Neural progenitor cell (in vitro differentiated cells): ENCODE results near the gene MNT. TPM values are rescaled to one million over a fixed set of nuclear protein-coding genes. Genes with fewer than 3 reads are reported as not detected.
A peak's percentile ranks its signal among the peaks of the same experiment; 100 is the strongest.

ENCODE experiments used
- DNase-seq: peaks from one replicate; pipeline ENCODE4 v3.0.0-alpha.2; 2016; ENCODE audit warnings: low spot score
- H2AFZ ChIP-seq: fragments of 200-600 bp; sonication (generic); replicated peaks from 2 replicates; pipeline ENCODE4 v1.6.1; 2016; ENCODE audit warnings: antibody characterized with exemption
- H3F3A ChIP-seq: fragments of 200-600 bp; sonication (generic); 2 replicates; pipeline ENCODE4 v1.6.1; 2016; ENCODE audit warnings: antibody characterized with exemption, low read depth
- H3K27ac ChIP-seq: fragments of 200-600 bp; sonication (generic); 2 replicates; pipeline ENCODE4 v1.5.1; 2016; ENCODE audit warnings: mild to moderate bottlenecking
- H3K27me3 ChIP-seq: fragments of 200-600 bp; sonication (generic); 2 replicates; pipeline ENCODE4 v1.6.1; 2016; ENCODE audit warnings: mild to moderate bottlenecking, moderate library complexity
- H3K36me3 ChIP-seq: fragments of 200-600 bp; sonication (generic); 2 replicates; pipeline ENCODE4 v1.5.1; 2016
- H3K4me1 ChIP-seq: fragments of 200-600 bp; sonication (generic); 2 replicates; pipeline ENCODE4 v1.6.1; 2016; ENCODE audit warnings: mixed run types
- H3K4me2 ChIP-seq: fragments of 200-600 bp; sonication (generic); 2 replicates; pipeline ENCODE4 v1.6.1; 2016
- H3K4me3 ChIP-seq: fragments of 200-600 bp; sonication (generic); 2 replicates; pipeline ENCODE4 v1.5.1; 2016
- H3K79me2 ChIP-seq: fragments of 200-600 bp; sonication (generic); 2 replicates; pipeline ENCODE4 v1.6.1; 2016; ENCODE audit warnings: low read depth
- H3K9ac ChIP-seq: fragments of 200-600 bp; sonication (generic); 2 replicates; pipeline ENCODE4 v1.6.1; 2016
- H3K9me3 ChIP-seq: fragments of 200-600 bp; sonication (generic); 2 replicates; pipeline ENCODE4 v1.5.1; 2016; ENCODE audit warnings: low read depth
- H4K20me1 ChIP-seq: fragments of 200-600 bp; sonication (generic); 2 replicates; pipeline ENCODE4 v1.6.1; 2016; ENCODE audit warnings: low read depth
- H3K27ac Mint-ChIP-seq: 3 replicates; pipeline ENCODE4 v1.8.0; 2021; ENCODE audit warnings: mixed read lengths
- H3K27me3 Mint-ChIP-seq: 2 replicates; pipeline ENCODE4 v1.8.0; 2022; ENCODE audit warnings: low read depth, mild to moderate bottlenecking, inconsistent platforms, moderate library complexity, mixed read lengths; ENCODE audit not compliant: insufficient read depth
- H3K36me3 Mint-ChIP-seq: 3 replicates; pipeline ENCODE4 v1.8.0; 2021; ENCODE audit warnings: mixed read lengths
- H3K4me1 Mint-ChIP-seq: 3 replicates; pipeline ENCODE4 v1.8.0; 2021; ENCODE audit warnings: mixed read lengths
- H3K4me3 Mint-ChIP-seq: 3 replicates; pipeline ENCODE4 v1.8.0; 2021; ENCODE audit warnings: mild to moderate bottlenecking, moderate library complexity, mixed read lengths
- H3K9me3 Mint-ChIP-seq: 3 replicates; pipeline ENCODE4 v1.8.0; 2020; ENCODE audit warnings: mixed read lengths
- EZH2 ChIP-seq: fragments of 200-600 bp; sonication (generic); IDR thresholded peaks from 2 replicates; pipeline ENCODE4 v1.6.1; 2017; ENCODE audit warnings: antibody characterized with exemption, mild to moderate bottlenecking, moderate library complexity
- EZH2phosphoT487 ChIP-seq: fragments of 200-600 bp; sonication (generic); IDR thresholded peaks from 2 replicates; pipeline ENCODE4 v1.6.1; 2017; ENCODE audit warnings: antibody characterized with exemption
- total RNA-seq: library from RNA; depleted of rRNA; stranded (reverse); fragments of >200 nt; gene quantifications from 2 replicates; pipeline ENCODE4 v1.2.3, GENCODE V29; 2015; ENCODE audit warnings: low replicate concordance
- TF ChIP-seq, protein P1 (sequence below): fragments of 200-600 bp; sonication (generic); IDR thresholded peaks from 2 replicates; pipeline ENCODE4 v1.5.1; 2017; ENCODE audit warnings: antibody characterized with exemption, mild to moderate bottlenecking

The MNT gene
- total RNA-seq, 1 donor from 2014 or later = 2.2 TPM

DNA sequence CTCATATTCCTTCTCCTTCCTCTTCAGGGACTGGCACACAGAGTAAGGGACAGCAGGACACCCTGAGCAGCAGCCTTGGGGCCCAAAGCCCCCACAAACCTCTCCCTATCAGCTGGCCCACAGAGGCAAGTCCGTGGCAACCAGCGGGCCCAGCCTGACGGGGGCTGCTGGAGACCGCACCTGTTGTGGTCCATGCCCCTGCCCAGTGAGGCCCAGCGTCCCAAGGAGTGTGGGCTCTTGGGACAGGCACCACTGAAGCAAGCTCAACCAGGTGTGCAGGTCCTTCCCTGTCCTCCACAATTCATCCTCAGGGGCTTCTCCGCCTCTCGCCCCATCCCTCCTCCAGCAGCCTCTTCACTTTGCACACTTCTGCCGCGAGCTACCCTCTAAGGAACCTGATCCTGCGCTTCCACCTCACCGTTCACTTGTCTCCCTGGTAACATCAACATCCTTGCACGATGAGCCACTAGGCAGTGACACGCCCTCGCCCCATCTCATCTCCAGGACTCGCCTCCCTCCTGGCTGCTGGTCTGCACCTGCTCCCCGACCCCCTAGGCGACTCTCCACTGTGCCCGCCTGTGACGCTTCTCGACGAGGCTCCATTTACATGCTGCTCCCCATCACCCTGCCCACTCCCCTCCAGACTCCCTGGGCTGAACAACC, 12.7 kb downstream of the MNT start:
- Histone ChIP-seq H3K9ac (no peak overlapping the region), H3K27me3 (no peaks in the 10 kb centered on the region), H3K4me3 (no peak overlapping the region), H3K4me1 (peaks cover 19% of the 10 kb centered on the region), H3K79me2 (peaks cover 17% of the 10 kb centered on the region), H3F3A (peaks cover 31% of the 10 kb centered on the region), H3K4me2 (no peak overlapping the region), H3K36me3 (no peaks in the 10 kb centered on the region), H4K20me1 (peaks cover 32% of the 10 kb centered on the region), H2AFZ (no peak overlapping the region), H3K27ac (no peak overlapping the region), H3K9me3 (no peaks in the 10 kb centered on the region)
- no peak for DNase-seq
- H3K4me3 Mint-ChIP-seq = peak overlapping the region; percentile 7
- peaks cover 10% of the 10 kb centered on the region for H3K36me3 Mint-ChIP-seq
- H3K9me3 Mint-ChIP-seq = no peaks in the 10 kb centered on the region
- TF ChIP-seq, protein P1, sequence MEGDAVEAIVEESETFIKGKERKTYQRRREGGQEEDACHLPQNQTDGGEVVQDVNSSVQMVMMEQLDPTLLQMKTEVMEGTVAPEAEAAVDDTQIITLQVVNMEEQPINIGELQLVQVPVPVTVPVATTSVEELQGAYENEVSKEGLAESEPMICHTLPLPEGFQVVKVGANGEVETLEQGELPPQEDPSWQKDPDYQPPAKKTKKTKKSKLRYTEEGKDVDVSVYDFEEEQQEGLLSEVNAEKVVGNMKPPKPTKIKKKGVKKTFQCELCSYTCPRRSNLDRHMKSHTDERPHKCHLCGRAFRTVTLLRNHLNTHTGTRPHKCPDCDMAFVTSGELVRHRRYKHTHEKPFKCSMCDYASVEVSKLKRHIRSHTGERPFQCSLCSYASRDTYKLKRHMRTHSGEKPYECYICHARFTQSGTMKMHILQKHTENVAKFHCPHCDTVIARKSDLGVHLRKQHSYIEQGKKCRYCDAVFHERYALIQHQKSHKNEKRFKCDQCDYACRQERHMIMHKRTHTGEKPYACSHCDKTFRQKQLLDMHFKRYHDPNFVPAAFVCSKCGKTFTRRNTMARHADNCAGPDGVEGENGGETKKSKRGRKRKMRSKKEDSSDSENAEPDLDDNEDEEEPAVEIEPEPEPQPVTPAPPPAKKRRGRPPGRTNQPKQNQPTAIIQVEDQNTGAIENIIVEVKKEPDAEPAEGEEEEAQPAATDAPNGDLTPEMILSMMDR = no peak
- TF ChIP-seq EZH2 (no peak), EZH2phosphoT487 (no peak)
- peak overlapping the region; percentile 58 for H3K27ac Mint-ChIP-seq
- H3K27me3 Mint-ChIP-seq = peaks cover 10% of the 10 kb centered on the region
- peaks cover 72% of the 10 kb centered on the region for H3K4me1 Mint-ChIP-seq

DNA sequence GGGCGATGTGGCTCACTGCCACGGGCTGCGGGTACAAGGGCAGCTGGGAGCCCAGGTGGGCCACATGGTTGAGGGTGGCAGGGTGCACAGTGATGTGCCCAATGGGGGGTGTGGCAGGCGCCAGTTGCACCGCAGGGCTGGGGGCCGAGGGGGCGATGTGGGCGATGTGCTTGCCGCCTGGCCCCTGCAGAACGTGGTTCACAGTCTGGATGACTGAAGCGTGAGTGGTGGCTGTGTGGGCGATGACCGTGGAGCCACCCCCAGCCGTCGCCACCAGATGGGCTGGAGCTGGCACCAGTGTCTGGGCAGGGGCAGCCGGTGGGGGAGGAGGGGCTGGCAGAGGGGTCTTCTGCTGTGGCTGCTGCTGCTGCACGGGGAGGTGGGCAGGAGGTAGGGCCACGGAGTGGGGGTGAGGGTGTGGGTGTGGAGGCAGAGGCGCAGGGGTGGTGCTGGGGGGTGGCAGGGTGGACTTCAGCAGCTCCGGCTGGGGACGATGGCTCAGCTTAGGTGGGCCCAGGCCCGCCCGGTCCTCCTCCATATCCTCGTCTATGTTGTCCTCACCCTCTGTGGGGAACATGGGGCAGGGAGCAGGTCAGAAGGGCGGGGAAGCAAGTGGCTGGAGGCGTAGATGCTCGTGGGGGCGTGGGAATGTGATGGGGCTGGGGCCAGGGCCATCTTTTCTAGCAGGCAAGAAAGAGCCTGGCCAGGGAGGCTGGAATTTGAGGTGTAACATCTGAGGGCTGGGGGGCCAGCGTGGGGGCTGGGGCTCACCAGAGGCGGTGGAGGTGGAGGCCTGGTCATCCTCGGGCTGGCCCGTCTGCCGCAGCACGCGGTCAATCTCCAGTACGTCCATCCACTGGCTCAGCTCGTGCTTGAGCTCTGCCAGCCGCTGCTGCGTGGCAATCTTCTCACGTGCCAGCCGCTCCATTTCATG, 13.5 kb downstream of the MNT start:
- peaks cover 17% of the 10 kb centered on the region for H3K79me2 ChIP-seq
- H3K27me3 ChIP-seq = no peaks in the 10 kb centered on the region
- H3F3A ChIP-seq = peaks cover 27% of the 10 kb centered on the region
- no peak overlapping the region for H3K4me3 ChIP-seq
- no peak overlapping the region for H2AFZ ChIP-seq
- no peaks in the 10 kb centered on the region for H3K9me3 Mint-ChIP-seq
- H3K27me3 Mint-ChIP-seq = peaks cover 9% of the 10 kb centered on the region
- no peaks in the 10 kb centered on the region for H3K36me3 ChIP-seq
- DNase-seq = no peak
- peaks cover 19% of the 10 kb centered on the region for H3K4me1 ChIP-seq
- H3K9ac ChIP-seq = no peak overlapping the region
- H3K27ac Mint-ChIP-seq = no peak overlapping the region
- H3K4me2 ChIP-seq = no peak overlapping the region
- peaks cover 32% of the 10 kb centered on the region for H4K20me1 ChIP-seq
- no peak overlapping the region for H3K27ac ChIP-seq
- H3K9me3 ChIP-seq = no peaks in the 10 kb centered on the region
- TF ChIP-seq EZH2 = no peak
- TF ChIP-seq, protein P1 = no peak
- no peak for TF ChIP-seq EZH2phosphoT487
- H3K4me3 Mint-ChIP-seq = no peak overlapping the region
- H3K36me3 Mint-ChIP-seq = peaks cover 10% of the 10 kb centered on the region
- peaks cover 77% of the 10 kb centered on the region for H3K4me1 Mint-ChIP-seq

DNA sequence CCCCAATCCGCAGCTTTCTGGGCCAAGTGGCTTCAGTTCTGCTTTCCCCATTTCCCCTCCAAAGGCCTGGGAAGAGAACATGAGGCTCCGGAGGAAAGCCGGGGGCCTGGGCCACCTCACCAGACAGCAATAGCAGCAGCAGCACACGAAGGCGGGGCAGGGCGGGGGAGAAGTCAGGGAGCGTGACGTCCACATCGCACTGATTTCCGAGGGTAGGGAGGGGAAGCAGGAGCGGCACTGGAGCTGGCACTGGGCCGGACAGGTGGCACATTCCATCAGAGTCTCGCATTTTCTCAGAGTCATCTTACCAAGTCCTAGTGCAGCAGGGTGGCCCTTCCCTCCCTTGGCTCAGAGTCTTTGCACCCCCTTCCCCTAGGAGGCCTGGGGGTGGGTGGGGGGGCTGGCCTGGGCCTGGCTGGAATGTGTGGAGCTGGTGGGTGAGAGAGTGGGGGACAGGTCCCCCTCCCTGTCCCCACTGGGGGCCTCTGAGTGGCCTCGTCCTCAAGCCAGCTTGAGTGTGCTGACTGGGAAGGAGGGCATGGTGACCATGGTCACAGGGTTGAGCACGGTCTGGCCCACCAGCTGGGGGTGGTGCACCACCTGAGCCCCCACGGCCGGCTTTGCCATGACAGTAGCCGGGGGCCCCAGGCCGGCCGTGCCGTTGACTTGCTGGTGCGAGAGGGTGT, 14.3 kb downstream of the MNT start:
- Histone ChIP-seq H3F3A (peaks cover 21% of the 10 kb centered on the region), H2AFZ (no peak overlapping the region), H3K27ac (no peak overlapping the region), H4K20me1 (peaks cover 23% of the 10 kb centered on the region), H3K4me3 (no peak overlapping the region), H3K4me2 (no peak overlapping the region), H3K36me3 (no peaks in the 10 kb centered on the region), H3K9me3 (no peaks in the 10 kb centered on the region), H3K79me2 (peaks cover 9% of the 10 kb centered on the region), H3K4me1 (peaks cover 11% of the 10 kb centered on the region), H3K9ac (no peak overlapping the region), H3K27me3 (no peaks in the 10 kb centered on the region)
- Mint-ChIP-seq H3K4me1 (peaks cover 69% of the 10 kb centered on the region), H3K27ac (no peak overlapping the region), H3K4me3 (no peak overlapping the region), H3K27me3 (peaks cover 6% of the 10 kb centered on the region), H3K36me3 (peaks cover 10% of the 10 kb centered on the region), H3K9me3 (no peaks in the 10 kb centered on the region)
- DNase-seq = no peak
- TF ChIP-seq, protein P1 = no peak
- TF ChIP-seq EZH2 = no peak
- no peak for TF ChIP-seq EZH2phosphoT487
